GM12864 (cell line): ENCODE results near the gene DPAGT1.
"Not testable (repeated sequence)": the region's sequence is repeated elsewhere in the genome, so short reads cannot be mapped to it uniquely, and the experiment has no call there.

Experiments used
- DNase-seq: peaks from one replicate; pipeline ENCODE4 v3.0.0-alpha.2; 2011; ENCODE audit warnings: low read depth
- H3K4me3 ChIP-seq: 2 replicates; pipeline ENCODE4 v1.5.1; 2011; ENCODE audit warnings: mild to moderate bottlenecking, low read depth, low read length, control low read depth
- CTCF ChIP-seq: IDR thresholded peaks from 2 replicates; pipeline ENCODE4 v1.5.1; 2011; ENCODE audit warnings: low read depth, mild to moderate bottlenecking, moderate library complexity, low read length, control low read depth, inconsistent platforms; ENCODE audit errors: missing control alignments

Gene DPAGT1

DNA sequence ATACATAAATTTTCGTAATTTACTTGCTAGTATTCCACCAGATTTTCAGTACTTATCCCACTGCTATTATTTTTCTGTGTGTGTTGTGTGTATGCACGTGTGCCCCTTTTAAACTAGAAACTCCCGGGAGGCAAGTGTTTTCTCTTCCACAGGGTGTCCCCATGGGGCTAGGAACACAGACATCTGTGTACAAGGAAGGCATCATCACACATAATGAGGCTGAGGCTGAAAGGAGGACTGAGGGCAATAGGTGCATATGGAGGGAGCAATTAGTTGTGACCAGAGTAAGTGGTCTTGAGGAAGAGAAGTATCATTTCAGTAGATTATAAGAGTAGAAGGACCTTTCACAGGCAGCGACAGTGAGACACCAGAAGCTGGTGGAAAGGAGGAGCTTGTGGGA is 2.1 kb upstream of the DPAGT1 start:
- TF ChIP-seq CTCF: no peak
- no peak for DNase-seq
- H3K4me3 ChIP-seq: no peak overlapping the region

DNA sequence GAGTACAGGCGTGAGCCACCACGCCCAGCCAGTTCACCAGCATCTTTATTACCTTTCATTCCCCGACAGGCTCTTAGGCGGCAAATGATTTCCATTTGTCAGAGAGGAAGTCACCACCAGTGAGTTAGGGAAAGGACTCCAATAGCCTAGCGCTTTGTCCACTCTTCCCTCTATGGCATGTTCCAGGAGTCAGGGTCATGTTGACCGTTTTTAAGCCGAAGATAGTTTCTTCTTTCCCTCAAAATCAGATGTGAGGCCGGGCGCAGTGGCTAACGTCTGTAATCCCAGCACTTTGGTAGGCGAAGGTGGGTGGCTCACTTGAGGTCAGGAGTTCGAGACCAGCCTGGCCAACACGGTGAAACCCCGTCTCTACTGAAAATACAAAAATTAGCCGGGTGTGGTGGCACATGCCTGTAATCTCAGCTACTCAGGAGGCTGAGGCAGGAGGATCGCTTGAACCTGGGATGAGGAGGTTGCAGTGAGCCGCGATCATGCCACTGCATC is 1.6 kb upstream of the DPAGT1 start:
- H3K4me3 ChIP-seq: peak overlapping the region; percentile 84; the same call in 1 of the 2 replicates
- DNase-seq: not testable (repeated sequence)

DNA sequence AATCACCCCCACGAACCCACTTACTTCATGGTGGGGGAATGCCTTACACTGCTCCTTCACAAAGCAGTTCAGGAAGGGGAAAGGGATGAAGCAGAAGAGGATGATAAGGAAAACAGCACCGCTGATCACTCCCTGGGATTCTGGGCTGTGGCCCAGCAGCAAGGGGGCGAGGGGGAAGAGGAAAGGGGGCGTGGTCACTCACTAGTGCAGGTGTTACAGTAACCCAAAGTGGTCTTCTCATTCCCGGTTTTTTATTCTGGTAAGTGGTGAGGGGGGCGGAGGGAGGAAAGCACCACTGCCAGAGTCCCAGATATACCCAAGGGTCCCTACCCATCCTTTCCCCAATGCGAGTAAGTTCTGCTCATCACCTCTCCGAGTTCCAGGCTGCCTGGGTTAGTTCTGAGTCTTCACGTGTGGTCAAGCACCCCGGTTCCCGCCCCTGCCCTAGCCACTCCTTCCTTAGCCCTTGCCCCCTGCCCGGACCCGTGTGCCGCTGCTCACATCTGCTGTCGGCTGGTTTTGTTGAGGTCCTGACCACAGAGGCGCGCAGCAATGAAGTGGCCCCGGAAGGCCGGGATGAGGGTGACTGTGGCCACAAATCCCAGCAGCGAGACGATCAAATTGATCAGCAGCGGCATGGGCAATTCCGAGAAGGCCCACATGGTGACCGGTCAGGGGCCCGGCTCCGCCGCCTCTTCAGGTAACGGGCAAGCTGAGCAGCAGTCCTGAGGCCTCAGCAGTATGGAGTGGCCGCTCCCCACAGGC is 477 bp downstream of the DPAGT1 start:
- peak overlapping the region; percentile 84 for H3K4me3 ChIP-seq
- peak; percentile 7 for TF ChIP-seq CTCF
- DNase-seq: no peak

DNA sequence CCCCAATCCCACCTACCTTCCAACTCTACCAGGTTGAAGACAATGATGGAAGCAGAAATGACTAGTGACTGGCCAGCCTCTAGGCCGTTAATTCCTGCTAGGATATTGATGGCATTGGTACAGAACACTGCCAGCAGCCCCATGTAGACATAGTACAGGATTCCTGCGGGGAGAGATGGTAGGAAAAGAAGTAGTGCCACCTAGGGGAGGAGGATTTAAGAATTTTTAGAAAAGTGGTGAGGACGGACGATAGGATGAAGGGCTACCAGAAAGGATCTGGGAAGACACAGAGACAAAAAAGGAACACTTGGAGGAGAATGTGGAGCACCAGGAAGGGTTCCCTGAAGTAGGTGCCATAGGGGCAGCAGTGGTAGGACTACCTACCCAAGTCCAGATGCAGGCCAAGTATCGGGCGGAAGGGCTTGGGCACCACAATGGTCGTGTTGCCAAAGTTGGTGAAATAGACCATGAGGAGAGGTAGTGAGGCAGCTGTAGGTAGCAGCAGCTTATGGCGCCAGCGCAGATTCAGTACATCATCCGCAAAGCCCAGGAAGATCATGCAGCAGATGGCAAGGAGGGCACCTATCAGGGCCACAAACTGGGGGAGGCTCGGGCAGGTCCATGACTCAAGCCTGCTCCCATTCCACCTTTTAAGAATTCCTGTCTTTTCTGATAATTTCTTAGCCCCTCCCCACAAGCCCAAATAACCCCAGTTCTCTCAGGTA is 1.2 kb downstream of the DPAGT1 start:
- peak; percentile 24 for TF ChIP-seq CTCF
- peak overlapping the region; percentile 84 for H3K4me3 ChIP-seq
- DNase-seq: no peak

- TF ChIP-seq CTCF: no peak
- H3K4me3 ChIP-seq: no peak overlapping the region; the same call in 1 of the 2 replicates
- DNase-seq: no peak
Observed at GRCh38 chr11:119099711-119100110, 1.9 kb downstream of the DPAGT1 start.

DNA sequence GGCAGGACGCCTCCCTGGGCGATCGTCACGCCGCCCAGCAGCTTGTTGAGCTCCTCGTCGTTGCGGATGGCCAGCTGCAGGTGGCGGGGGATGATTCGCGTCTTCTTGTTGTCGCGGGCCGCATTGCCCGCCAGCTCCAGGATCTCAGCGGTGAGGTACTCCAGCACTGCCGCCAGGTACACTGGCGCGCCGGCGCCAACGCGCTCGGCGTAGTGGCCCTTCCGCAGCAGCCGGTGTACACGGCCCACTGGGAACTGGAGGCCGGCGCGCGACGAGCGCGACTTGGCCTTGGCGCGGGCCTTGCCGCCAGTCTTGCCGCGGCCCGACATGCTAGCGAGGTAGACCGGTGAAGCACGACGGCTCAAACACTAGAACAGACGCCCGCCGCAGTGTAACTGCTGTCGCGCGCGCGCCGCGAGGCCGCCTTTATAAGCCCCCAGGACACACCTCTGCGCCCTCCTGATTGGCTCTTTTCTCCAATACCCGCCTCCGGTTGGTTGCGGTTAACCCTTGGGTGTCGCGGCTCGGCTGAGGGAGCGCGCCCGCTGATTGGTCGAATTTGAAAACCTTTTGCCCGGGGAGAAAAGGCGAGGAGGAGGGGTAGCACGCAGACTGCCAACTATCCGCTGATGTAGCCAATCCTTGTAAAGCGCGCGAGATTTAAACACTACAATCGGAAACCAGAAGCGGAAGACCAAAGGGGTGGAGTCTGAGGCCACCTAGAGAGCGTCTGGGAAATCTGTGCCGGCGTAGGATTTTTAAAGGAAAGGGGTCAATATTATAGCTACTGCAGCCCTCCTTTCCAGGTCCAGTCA is 6.4 kb downstream of the DPAGT1 start:
- peak overlapping the region; percentile 77 for H3K4me3 ChIP-seq
- no peak for TF ChIP-seq CTCF
- DNase-seq: peak; percentile 99

DNA sequence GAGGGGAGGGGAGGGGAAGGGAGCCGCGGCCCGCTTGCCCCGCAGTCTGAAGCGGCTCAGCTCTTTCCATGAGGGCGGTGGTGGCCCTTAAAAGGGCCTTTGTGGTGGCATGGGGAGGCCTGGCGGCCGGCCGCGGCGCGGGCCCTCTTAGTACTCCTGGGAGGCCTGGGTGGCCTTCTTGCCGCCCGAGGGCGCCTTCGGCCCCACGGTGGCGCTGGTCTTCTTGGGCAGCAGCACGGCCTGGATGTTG is 6.9 kb downstream of the DPAGT1 start:
- DNase-seq: no peak
- TF ChIP-seq CTCF: peak; percentile 64
- H3K4me3 ChIP-seq: peak overlapping the region; percentile 77
